Loucy (cell line): ENCODE data around the gene PMM1.

Source experiments
- EZH2phosphoT487 ChIP-seq: fragments of 200-600 bp; IDR thresholded peaks from 2 replicates; pipeline ENCODE4 v1.6.1; 2018; ENCODE audit warnings: antibody characterized with exemption, mild to moderate bottlenecking, moderate library complexity, borderline replicate concordance
- TF ChIP-seq, protein P1 (sequence below): fragments of 200-600 bp; sonication (generic); conservative IDR thresholded peaks from 2 replicates; pipeline ENCODE4 v1.5.1; 2014; ENCODE audit warnings: mild to moderate bottlenecking, antibody characterized with exemption, low read length

- TF ChIP-seq, protein P1, sequence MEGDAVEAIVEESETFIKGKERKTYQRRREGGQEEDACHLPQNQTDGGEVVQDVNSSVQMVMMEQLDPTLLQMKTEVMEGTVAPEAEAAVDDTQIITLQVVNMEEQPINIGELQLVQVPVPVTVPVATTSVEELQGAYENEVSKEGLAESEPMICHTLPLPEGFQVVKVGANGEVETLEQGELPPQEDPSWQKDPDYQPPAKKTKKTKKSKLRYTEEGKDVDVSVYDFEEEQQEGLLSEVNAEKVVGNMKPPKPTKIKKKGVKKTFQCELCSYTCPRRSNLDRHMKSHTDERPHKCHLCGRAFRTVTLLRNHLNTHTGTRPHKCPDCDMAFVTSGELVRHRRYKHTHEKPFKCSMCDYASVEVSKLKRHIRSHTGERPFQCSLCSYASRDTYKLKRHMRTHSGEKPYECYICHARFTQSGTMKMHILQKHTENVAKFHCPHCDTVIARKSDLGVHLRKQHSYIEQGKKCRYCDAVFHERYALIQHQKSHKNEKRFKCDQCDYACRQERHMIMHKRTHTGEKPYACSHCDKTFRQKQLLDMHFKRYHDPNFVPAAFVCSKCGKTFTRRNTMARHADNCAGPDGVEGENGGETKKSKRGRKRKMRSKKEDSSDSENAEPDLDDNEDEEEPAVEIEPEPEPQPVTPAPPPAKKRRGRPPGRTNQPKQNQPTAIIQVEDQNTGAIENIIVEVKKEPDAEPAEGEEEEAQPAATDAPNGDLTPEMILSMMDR: no peak
- no peak for TF ChIP-seq EZH2phosphoT487
Observed at GRCh38 chr22:41564563-41564962, 25.1 kb downstream of the PMM1 start.
